HG02973 (cell line): Measurements from ENCODE around the gene RPL26.
"Not testable (repeated sequence)": the region's sequence is repeated elsewhere in the genome, so short reads cannot be mapped to it uniquely, and the experiment has no call there.

Experiments
- ATAC-seq: cut with Tn5 transposase; IDR thresholded peaks from one replicate; pipeline ENCODE4 v1.9.1; 2021; ENCODE audit warnings: moderate library complexity; ENCODE audit not compliant: unreplicated experiment

RPL26 gene

DNA sequence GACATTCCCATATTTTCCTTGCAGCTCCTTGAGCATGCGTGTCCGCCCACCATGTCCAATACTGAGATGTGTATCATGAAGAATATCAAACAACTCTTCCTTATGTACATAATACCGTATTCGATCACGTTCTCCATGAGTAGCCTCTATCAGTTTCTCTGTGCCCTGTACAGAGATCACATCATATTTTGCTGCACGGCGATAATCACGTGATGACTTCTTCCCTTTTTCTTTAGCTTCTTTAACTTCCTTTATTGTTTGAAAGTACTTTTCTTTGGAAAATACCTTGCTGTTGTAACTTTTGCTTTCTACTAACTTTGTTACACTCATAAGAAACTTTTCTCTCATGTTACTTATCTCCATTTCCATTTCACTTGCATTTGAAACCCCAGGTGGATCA lies 13.0 kb downstream of the RPL26 start:
- ATAC-seq, result no peak

DNA sequence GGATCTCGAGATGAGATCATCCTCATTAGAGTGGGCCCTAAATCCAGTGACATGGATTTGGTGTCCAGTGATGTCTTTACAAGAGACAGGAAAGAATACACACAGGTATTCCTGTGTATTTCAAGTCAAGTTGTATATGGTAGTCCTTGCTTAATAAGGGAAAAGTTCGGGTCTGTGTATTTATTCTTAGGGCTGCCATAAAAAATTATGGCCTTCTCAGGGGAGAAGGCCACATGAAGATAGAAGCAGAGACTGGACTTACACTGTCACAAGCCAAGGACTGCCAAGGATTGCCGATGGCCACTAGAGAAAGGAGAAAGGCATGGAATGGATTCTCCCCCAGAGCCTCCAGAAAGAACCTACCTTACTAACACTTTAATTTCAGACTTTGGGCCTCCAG lies 14.8 kb downstream of the RPL26 start:
- ATAC-seq, result no peak

DNA sequence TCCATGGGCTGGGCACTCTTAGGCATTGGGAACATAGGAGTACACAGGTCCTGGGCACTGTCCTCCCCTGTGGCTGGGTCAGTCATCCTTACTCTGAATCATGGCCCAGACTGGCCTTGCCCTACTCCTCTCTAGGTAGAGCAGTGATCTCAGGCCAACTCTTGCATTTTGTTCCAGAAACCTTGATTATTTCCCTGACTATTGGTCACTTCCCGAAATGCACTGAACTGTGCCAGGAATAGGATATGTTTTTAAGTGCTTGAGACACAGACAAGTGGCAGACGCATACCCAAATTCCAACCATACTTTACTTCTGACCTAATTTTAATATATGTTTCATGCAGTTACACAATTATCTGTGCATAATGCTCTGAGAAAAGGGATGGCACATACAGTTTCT lies 16.8 kb downstream of the RPL26 start:
- ATAC-seq, result no peak

DNA sequence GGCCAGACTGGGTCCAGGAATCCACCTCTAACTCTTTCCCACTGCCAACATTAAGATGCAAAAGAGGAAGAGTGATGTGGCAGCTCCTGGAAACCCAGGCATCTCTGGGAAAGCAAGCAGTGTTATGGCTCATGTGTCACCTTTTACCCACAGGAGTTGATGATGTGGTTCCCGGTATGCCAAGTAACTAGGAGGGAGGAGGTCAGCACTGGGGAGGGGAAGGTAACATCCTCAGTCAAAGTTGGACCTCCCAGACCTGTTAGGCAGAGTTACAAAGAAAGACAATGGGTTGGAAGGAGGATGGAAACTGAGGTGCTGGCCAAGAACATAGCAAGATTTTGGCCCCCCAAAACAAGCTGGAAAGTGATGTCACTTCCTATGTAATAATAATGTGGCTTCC lies 17.9 kb downstream of the RPL26 start:
- ATAC-seq, result no peak

DNA sequence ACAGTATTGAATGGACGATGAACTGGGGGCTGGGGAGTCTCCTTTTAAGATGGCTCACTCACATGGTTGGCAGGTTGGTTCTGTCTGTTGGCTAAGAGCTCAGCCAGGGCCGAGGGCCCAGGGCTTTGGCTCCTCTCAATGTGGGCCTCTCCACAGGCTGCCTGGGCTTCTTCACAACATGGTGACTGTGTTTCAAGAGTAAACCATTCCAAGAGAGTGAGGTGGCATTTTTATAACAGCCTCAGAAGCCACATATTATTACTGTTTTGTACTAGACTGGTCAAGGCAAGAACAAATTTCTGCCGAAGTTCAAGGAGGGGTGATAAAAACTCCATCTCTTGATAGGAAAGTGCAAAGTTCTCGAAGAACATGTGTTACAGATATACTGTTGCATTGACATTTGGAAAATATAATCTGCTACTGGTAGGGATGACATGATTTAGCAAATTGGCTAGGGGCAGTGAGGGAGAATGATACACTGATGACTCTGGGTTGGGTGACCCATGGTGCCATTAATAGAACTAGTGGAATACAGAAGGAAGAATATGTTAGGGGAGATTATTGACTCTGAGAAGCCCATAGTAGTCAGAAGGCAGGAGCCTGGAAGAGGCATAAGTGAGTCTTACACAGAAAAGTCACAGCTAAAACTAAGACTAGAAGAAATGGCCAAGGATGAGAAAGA lies 20.2 kb downstream of the RPL26 start:
- ATAC-seq, result no peak

DNA sequence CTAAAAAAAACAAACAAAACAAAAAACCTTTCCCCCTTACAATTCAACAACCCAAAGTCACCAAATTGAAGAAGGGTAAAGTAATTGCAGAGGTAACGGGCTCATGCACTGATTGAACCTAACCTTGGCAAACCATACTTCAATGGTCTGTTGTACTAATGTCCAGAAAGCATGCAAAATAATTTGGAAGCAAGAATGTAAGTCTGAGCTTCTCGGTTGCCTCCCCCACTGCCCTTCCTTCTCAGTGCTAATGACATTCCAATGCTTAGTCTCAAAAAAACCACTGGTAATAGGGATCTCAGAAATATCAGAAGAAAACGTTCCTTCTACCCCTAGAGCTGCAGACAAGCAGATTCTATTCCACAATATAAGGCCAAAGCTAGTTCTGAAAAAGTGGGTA lies 22.2 kb downstream of the RPL26 start:
- ATAC-seq, result no peak

DNA sequence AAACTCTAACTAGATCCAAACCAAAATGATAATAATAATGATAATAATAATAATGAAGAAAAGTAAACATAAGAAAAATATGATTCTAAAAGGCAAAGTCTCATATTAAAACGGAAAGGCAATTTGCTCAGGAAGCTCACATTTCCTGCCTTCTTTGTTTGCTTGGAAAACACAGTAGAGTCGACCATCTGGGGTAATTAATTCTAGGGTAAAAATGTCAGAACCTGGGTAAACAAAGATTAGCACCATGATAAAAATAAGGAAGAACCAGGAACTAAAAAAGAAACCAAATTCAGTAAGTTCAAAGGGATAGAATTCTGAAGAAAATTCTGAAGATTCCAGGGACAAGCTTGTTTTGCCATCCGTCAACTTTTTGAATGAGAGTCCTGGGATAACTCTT lies 22.7 kb downstream of the RPL26 start:
- ATAC-seq, result no peak

DNA sequence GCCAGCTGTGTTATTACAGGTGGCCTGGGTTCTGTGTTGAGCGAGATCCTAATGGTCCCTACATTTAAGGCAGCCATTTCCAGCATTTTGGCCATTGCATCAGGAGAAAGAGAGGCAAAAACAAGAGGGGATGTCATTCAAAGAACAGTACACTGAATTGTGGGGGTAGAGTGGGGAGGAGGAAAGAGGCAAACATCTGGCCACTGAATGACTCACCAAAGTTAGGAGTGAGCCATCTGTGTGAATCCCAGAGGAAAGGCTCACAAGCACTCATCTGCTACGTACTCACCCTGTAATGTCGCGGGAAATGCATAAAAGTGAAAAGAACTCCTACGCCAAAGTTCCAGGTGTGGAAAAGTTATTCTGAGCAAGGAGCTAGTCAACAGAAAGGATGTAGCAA lies 23.2 kb downstream of the RPL26 start:
- ATAC-seq, result no peak

DNA sequence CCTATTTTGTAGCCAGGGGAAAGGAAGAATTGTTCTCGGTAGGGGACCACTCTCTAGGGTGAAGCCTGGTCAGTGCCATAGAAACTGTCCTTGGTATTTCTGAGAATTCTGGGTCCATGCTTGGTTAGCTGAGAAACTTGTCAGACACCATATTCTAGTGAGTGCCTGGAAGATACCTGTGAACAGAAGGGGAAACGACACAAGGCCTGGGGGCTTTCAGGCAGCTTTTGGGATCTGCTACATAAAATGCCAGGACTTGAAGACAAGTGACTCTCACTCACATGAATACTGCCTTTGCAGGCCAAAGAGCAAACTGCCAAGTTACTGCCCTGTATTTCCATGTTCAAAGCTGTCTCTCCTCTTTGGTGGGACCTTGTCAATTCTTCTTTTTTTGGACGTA lies 25.1 kb downstream of the RPL26 start:
- no peak for ATAC-seq

DNA sequence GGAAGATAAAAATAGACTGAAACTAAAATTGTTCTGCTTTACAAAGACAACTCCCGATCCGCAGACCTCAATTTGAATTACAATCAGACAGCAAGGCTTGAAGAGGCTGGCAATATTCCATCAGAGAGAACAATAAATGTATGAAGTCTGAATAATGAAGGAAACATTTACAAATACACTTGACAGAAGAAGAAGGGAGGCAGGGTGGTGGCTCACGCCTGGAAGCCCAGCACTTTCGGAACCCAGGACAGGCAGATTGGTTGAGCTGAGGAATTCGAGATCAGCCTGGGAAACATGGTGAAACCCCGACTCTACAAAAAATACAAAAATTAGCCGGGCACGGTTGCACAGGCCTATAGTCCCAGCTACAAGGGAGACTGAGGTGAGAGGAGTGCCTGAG lies 28.8 kb downstream of the RPL26 start:
- ATAC-seq, result no peak

DNA sequence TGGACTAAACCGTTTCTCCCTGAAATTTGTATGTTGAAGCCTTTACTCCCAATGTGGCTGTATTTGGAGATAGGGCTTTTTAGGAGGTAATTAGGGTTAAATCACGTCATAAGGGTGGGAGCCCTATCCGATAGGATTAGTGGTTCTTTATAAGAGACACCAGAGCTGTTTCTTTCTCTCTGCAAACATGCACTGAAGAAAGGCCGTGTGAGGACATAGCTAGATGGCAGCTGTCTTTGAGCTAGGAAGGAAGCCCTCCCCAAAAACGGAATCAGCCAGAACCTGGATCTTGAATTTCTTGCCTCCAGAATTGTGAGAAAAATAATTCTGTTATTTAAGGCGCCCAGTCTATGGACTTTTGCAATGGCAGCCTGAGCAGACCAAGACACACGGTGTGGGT lies 29.3 kb downstream of the RPL26 start:
- no peak for ATAC-seq

DNA sequence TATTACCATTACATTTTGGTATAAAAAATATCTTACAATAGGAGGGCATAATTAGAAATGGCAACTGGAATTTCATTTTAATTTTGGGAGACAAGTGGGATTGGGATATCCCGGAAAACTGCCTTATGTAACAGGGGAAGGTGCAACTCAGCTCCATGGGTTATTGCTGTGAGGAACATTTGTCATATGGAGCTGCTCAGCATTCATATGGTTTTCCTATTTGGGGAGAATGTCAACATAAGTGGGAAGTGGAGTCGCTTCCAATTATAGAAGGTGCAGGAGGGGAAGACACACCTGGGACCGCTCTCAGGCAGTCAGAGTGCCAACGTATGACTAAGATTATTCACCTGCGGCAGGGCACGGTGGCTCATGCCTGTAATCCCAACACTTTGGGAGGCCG lies 32.7 kb downstream of the RPL26 start:
- ATAC-seq, result no peak

DNA sequence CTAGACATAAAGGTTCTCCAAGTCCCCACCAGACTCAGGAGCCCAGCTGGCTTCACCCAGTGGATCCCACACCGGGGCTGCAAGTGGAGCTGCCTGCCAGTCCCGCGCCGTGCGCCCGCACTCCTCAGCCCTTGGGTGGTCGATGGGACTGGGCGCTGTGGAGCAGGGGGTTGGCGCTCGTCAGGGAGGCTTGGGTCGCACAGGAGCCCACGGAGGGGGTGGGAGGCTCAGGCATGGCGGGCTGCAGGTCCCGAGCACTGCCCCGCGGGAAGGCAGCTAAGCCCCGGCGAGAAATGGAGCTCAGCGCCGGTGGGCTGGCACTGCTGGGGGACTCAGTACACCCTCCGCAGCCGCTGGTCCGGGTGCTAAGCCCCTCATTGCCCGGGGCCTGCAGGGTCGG lies 36.0 kb downstream of the RPL26 start:
- not testable (repeated sequence) for ATAC-seq

DNA sequence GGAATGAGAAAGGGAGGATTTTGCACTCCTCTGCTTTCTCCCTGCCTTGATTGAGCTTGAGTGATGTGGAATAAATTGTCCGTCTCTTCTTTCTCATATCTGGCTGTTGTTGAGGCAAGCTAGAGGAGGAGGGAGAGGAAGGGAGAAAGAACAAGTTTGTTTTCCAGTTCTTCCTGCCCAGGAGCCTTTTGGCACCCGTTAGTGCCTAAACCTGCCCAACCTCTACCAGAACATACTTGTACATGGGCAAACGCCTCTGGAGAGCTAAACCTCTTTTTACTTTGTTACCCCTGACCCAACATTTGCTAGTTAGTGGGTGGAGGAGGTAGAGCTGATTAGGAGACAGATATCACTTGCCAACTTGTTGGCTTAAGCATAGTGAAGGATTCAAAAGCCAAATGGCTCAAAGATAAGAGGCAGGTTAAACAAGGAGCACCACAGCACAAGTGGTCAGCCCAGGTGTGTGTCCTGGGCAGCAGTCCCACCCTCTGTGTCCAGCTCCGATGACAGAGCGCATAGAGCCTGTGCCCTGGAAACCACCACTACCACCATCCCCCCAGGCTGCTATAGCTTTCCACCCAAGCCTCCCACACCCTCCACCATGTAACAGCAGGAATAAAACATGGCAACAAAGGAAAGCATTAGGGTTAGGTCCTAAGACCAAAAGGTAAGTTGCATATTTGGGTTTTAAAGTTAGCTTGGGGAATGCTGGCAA lies 36.9 kb downstream of the RPL26 start:
- no peak for ATAC-seq

DNA sequence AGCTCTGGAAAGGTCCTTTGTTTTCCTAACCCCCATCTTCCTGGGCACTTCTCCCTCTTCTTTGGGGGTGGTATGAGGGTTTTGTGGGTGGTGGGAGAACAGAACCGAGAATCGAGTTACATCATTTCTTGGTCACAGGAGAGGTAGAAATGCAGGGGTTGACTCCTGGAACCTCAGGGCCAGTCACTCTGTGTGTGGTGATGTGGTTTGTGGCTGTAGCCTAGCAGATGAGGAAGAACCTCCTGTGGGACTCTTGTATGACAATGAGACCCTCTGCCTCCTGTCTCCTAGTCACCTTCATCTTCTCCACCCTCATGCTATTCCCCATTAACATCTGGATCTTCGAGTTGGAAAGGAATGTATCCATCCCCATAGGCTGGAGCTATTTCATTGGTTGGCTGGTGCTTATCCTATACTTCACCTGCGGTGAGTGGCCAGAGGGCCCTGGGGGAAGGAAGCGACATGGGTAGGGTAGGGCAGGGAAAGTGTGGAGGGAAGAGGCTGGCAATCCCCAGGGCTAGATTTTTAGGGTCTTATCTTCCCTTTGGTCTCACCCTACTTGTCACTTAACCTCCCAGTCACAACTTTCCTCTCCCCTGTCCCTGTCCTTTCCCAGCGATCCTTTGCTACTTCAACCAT lies 37.8 kb downstream of the RPL26 start:
- ATAC-seq, result no peak

DNA sequence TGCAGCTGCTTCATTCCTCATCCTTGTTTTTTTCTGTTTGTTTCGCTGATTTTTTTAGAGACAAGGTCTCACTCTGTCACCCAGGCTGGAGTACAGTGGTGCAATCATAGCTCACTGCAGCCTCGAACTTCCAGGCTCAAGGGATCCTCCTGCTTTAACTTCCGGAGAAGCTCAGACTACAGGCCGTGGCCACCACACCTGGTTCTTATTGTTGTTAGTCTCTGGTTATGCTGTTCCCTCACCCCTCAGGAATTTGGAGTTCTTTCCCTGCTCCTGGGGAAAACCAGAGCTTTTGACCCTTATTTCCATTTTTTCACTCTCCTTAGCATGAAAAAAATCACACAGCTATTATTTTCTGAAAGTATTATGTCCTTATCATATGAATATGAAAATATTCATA lies 41.5 kb downstream of the RPL26 start:
- no peak for ATAC-seq

DNA sequence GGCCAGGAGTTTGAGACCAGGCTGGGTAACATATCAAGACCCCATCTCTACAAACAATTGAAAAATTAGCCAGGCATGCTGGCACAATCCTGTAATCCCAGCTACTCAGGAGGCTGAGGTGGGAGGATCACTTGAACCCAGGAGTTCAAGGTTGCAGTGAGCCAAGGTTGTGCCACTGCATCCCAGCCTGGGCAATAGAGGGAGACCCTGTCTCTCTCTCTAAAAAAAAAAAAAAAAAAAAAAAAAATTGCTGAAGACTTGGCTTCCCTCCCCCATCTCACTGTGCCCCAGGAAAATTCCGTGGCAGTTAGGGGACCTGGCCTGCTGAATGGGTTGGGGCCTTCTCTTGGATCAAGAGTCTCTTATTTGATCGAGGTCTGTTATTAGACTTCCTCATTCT lies 43.5 kb downstream of the RPL26 start, which contains the start of gene ODF4:
Gene ODF4, plus strand, starts transcription at position 301 of the 400 bp plus-strand sequence. CDS start 212 bp downstream, outside the sequence.
- no peak for ATAC-seq

DNA sequence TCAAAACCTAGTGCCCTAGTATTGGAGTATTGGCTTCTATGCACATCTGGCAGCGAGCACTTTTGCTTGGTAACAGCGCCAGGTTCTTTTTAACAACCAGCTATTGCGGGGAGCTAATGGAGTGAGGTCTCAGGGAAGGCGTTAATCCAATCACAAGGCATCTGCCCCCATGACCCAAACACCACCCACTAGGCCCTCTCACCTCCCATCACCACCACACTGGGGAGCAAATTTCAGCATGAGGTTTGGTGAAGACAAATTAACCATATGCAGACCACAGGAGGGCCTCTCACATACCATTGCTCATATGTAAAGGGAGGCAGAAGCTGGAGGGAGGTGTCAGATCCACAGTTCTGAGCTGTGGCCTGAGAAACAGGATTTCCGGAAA lies 44.2 kb downstream of the RPL26 start:
- no peak for ATAC-seq

DNA sequence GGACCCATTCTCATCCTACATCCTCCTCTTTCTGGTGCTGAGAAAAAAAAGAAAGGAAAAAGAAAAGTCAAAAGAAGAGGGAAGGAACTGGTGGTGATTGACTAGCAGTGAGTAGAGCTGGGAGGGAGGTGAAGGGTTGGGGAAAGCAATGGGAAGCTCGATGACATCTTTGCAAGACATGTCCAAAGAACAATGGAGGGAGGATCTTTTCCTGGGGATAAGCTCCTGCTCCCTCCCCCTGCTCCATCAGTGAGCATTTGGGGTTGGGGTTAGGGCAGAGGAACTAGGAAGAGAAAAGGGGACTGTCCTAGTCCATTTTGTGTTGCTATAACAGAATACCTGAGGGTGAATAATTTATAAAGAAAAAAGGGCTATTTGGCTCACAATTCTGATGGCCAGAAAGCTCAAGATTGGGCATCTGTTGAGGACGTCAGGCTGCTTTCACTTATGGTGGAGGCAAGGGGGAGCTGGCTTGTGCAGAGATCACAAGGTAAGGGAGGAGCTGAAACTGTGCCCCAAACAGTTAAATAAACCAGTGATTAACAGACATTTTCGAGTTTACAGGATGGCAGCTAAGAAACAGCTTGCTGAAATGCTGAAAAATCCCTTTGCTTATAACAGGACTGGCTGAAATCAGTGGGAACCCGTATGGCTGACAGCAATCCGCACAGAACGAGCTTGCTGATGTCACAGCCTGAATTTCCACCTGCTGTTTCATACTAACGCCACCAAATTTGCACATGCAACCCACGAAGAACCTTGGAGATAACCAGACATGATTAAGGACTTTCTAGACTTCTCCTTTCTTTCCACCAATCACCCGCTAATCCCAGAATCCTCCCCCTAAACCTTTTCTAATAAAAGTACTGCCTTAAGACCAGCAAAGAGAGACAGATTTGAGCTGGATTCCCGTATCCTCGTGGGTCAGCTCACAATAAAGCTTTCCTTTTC lies 44.9 kb downstream of the RPL26 start:
- ATAC-seq, result no peak

DNA sequence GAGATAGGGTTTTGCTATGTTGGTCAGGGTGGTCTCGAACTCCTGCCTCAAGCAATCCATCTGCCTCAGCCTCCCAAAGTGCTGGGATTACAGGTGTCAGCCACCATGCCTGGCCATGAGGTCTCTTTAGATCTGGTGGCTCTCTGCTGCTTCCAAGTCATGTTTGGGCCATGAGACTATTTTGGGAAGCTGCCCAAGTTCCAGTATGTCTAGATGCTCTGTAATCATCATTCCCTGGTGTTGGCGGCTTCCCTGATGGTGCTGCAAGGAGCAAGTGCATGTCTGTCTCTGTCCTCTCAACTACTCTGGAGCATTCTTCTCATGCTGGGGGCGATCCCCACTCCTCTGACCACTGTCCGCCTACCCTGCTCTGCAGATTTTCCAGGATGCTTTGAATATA lies 49.7 kb downstream of the RPL26 start:
- ATAC-seq, result no peak

DNA sequence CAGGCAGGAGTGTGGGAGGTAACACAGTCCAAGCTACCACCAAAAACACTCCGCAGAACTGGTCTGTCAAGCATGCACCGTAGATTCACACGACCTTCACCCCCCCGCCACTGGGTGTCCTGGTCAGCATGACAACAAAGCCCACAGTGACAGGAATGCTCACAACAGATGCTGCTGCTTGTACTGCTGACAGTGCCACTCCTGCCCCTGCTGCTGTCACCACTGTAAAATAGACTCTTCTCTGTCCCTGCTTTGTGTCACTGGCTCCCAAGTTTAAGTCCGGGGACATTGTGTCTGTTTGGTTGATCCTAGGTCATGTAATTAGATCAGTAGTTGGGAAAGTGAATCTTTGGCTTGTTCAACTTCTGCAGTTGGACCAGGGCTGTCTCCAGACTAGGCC lies 50.3 kb downstream of the RPL26 start:
- ATAC-seq, result no peak
